LNCAP (cell line): Measurements from ENCODE around the gene BTBD2.

Experiments used
- CTCF ChIP-seq: fragments of 450-650 bp; IDR thresholded peaks from 2 replicates; pipeline ENCODE4 v1.5.1; 2017; ENCODE audit warnings: mild to moderate bottlenecking

BTBD2 gene

GRCh38 chr19:2060884-2061494, 45.5 kb upstream of the BTBD2 start:
- no peak for TF ChIP-seq CTCF

- TF ChIP-seq CTCF = no peak
Observed at GRCh38 chr19:2059422-2060201, 44.1 kb upstream of the BTBD2 start.

GRCh38 chr19:2058570-2059421, 43.3 kb upstream of the BTBD2 start:
- no peak for TF ChIP-seq CTCF

GRCh38 chr19:2057484-2058469, 42.3 kb upstream of the BTBD2 start:
- no peak for TF ChIP-seq CTCF

- TF ChIP-seq CTCF = no peak
Observed at GRCh38 chr19:2056837-2057192, 41.3 kb upstream of the BTBD2 start.

- TF ChIP-seq CTCF = no peak
Observed at GRCh38 chr19:2055931-2056836, 40.7 kb upstream of the BTBD2 start.
